ENCODE results near the gene TLX1.
A peak's percentile ranks its signal among the peaks of the same experiment; 100 is the strongest.

TLX1 gene

GRCh38 chr10:101112799-101113594 is 18.1 kb upstream of the TLX1 start:
- no peak for DNase-seq

GRCh38 chr10:101113890-101114403 is 17.2 kb upstream of the TLX1 start:
- no peak for DNase-seq

- peak; percentile 2 for DNase-seq
Observed at GRCh38 chr10:101114646-101115045, 16.5 kb upstream of the TLX1 start.

- no peak for DNase-seq
Observed at GRCh38 chr10:101116754-101117153, 14.3 kb upstream of the TLX1 start.

GRCh38 chr10:101118031-101118430 is 13.1 kb upstream of the TLX1 start:
- DNase-seq, result no peak

- DNase-seq, result no peak
Observed at GRCh38 chr10:101120520-101120883, 10.6 kb upstream of the TLX1 start.

- no peak for DNase-seq
Observed at GRCh38 chr10:101120884-101121653, 10.0 kb upstream of the TLX1 start.

GRCh38 chr10:101121654-101122031 is 9.5 kb upstream of the TLX1 start:
- no peak for DNase-seq

- no peak for DNase-seq
Observed at GRCh38 chr10:101122270-101123084, 8.6 kb upstream of the TLX1 start.

- no peak for DNase-seq
Observed at GRCh38 chr10:101123085-101123814, 7.8 kb upstream of the TLX1 start.

GRCh38 chr10:101123815-101124617 is 7.1 kb upstream of the TLX1 start:
- DNase-seq, result no peak

- no peak for DNase-seq
Observed at GRCh38 chr10:101124933-101125332, 6.2 kb upstream of the TLX1 start.

- DNase-seq, result no peak
Observed at GRCh38 chr10:101126684-101127628, 4.1 kb upstream of the TLX1 start.

- DNase-seq, result no peak
Observed at GRCh38 chr10:101130141-101130540, 959 bp upstream of the TLX1 start.

GRCh38 chr10:101131962-101132635 is 999 bp downstream of the TLX1 start:
- DNase-seq, result no peak

- DNase-seq, result no peak
Observed at GRCh38 chr10:101132636-101133473, 1.8 kb downstream of the TLX1 start.

GRCh38 chr10:101133489-101134298 is 2.6 kb downstream of the TLX1 start:
- no peak for DNase-seq
